Coronary artery (tissue), 2 donors: ENCODE data around the gene SAPCD1.

ENCODE experiments used
- DNase-seq: peaks from one replicate; pipeline ENCODE4 v3.0.0-alpha.2; 2017; ENCODE audit warnings: low spot score
- H3K27ac ChIP-seq, 2 donors: fragments of 200-600 bp; sonication (generic); one replicate each; pipeline ENCODE4 v1.5.1; 2016 to 2019
- H3K4me3 ChIP-seq: fragments of 200-600 bp; sonication (generic); 2 replicates; pipeline ENCODE4 v1.5.1; 2016; ENCODE audit warnings: mild to moderate bottlenecking, moderate library complexity
- CTCF ChIP-seq: fragments of 200-600 bp; sonication (generic); IDR thresholded peaks from one replicate; pipeline ENCODE4 v1.5.1; 2019; ENCODE audit warnings: antibody characterized with exemption

The SAPCD1 gene

GRCh38 chr6:31752739-31753319 lies 9.6 kb upstream of the SAPCD1 start:
- H3K4me3 ChIP-seq = no peak overlapping the region
- DNase-seq = no peak
- TF ChIP-seq CTCF = no peak

GRCh38 chr6:31758281-31758680 lies 4.2 kb upstream of the SAPCD1 start:
- DNase-seq = no peak
- no peak for TF ChIP-seq CTCF
- H3K27ac ChIP-seq = no peak overlapping the region

More at GRCh38 chr6:31752739-31753319, 9.6 kb upstream of the SAPCD1 start:
- H3K27ac ChIP-seq = no peak overlapping the region

GRCh38 chr6:31760790-31761189 lies 1.7 kb upstream of the SAPCD1 start:
- Histone ChIP-seq H3K27ac (no peak overlapping the region), H3K4me3 (no peak overlapping the region)
- no peak for TF ChIP-seq CTCF
- no peak for DNase-seq

More at GRCh38 chr6:31758281-31758680, 4.2 kb upstream of the SAPCD1 start:
- H3K4me3 ChIP-seq = no peak overlapping the region

- Histone ChIP-seq H3K27ac (no peak overlapping the region), H3K4me3 (no peak overlapping the region)
- TF ChIP-seq CTCF = no peak
- DNase-seq = no peak
These were observed 1.1 kb upstream of the SAPCD1 start for GRCh38 chr6:31761343-31761742.

- H3K27ac ChIP-seq = no peak overlapping the region
- TF ChIP-seq CTCF = no peak
- DNase-seq = no peak
These were observed 592 bp downstream of the SAPCD1 start for GRCh38 chr6:31762878-31763618.

GRCh38 chr6:31763619-31763940 lies 1.1 kb downstream of the SAPCD1 start:
- no peak for DNase-seq
- H3K27ac ChIP-seq = no peak overlapping the region

More at GRCh38 chr6:31762878-31763618, 592 bp downstream of the SAPCD1 start:
- no peak overlapping the region for H3K4me3 ChIP-seq

More at GRCh38 chr6:31763619-31763940, 1.1 kb downstream of the SAPCD1 start:
- TF ChIP-seq CTCF = no peak
- no peak overlapping the region for H3K4me3 ChIP-seq
